ENCODE results near the gene HSBP1L1. TPM values are rescaled to one million over a fixed set of nuclear protein-coding genes. Genes with fewer than 3 reads are reported as not detected.
A peak's percentile ranks its signal among the peaks of the same experiment; 100 is the strongest.
"Not testable (repeated sequence)": the region's sequence is repeated elsewhere in the genome, so short reads cannot be mapped to it uniquely, and the experiment has no call there.

HSBP1L1 gene
- total RNA-seq, 1 experiment from 2014 or later = not detected

- H4K20me1 ChIP-seq (ENCODE audit: control insufficient read depth, insufficient read depth, insufficient read length); H4K5ac ChIP-seq (ENCODE audit: insufficient read length, low read depth, low read length); H2BK15ac ChIP-seq (ENCODE audit: low read depth, low read length); H3K23me2 ChIP-seq (ENCODE audit: insufficient read length, low read depth, low read length, poor library complexity, severe bottlenecking); H3K9me3 Mint-ChIP-seq; H2BK12ac ChIP-seq (ENCODE audit: insufficient read length, low read depth, low read length); H4K91ac ChIP-seq (ENCODE audit: insufficient read length, low read depth, low read length); H2AK5ac ChIP-seq (ENCODE audit: insufficient read length, low read length); H4K8ac ChIP-seq (replicated peaks; ENCODE audit: insufficient read length, low read depth, low read length); H2BK20ac ChIP-seq (ENCODE audit: low read depth, low read length, poor library complexity, severe bottlenecking); H3K4ac ChIP-seq (ENCODE audit: low read depth, low read length); H3K23ac ChIP-seq (ENCODE audit: insufficient read length, low read depth, low read length); H2AFZ ChIP-seq (ENCODE audit: low read length); H3K36me3 Mint-ChIP-seq (ENCODE audit: insufficient read depth in 1 of 3, low read depth in 3 of 3); H3K9ac ChIP-seq (ENCODE audit: extremely low read depth, insufficient read length, low read length); H2BK5ac ChIP-seq (ENCODE audit: insufficient read length, low read length); H3T11ph ChIP-seq (ENCODE audit: low read length); H3K14ac ChIP-seq (ENCODE audit: insufficient read depth, low read length); H3K4me1 ChIP-seq (ENCODE audit: insufficient read depth, low read length); H3K27ac ChIP-seq (ENCODE audit: insufficient read length, low read depth, low read length); H3K79me2 ChIP-seq (ENCODE audit: insufficient read depth, low read length); H3K9me3 ChIP-seq (ENCODE audit: control insufficient read depth, low read depth, low read length); H3K56ac ChIP-seq (ENCODE audit: insufficient read length, low read depth, low read length); H2BK120ac ChIP-seq (ENCODE audit: low read depth, low read length, poor library complexity, severe bottlenecking); H3K79me1 ChIP-seq (ENCODE audit: insufficient read depth, low read depth, low read length, poor library complexity, severe bottlenecking); H3K18ac ChIP-seq (ENCODE audit: insufficient read length, low read depth, low read length): not testable (repeated sequence)
- TF ChIP-seq, protein P1, sequence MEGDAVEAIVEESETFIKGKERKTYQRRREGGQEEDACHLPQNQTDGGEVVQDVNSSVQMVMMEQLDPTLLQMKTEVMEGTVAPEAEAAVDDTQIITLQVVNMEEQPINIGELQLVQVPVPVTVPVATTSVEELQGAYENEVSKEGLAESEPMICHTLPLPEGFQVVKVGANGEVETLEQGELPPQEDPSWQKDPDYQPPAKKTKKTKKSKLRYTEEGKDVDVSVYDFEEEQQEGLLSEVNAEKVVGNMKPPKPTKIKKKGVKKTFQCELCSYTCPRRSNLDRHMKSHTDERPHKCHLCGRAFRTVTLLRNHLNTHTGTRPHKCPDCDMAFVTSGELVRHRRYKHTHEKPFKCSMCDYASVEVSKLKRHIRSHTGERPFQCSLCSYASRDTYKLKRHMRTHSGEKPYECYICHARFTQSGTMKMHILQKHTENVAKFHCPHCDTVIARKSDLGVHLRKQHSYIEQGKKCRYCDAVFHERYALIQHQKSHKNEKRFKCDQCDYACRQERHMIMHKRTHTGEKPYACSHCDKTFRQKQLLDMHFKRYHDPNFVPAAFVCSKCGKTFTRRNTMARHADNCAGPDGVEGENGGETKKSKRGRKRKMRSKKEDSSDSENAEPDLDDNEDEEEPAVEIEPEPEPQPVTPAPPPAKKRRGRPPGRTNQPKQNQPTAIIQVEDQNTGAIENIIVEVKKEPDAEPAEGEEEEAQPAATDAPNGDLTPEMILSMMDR (conservative IDR thresholded peaks at IDR 0.05) = 0 out of 3 replicates have a peak, but pooled peaks have one; percentile 11
- Mint-ChIP-seq H3K27ac (peak overlapping the region in 1 of 3 experiments; percentile 92; a peak in 2 of 7 replicates), H3K27me3 (ENCODE audit: low read depth) (peaks cover 94% of the 10 kb centered on the region), H3K4me3 (peak overlapping the region; percentile 39 to 63; a peak in 4 of 5 replicates), H3K4me1 (peaks cover 35 to 37% of the 10 kb centered on the region in 2 experiments)
- H3K27me3 ChIP-seq (ENCODE audit: insufficient read depth, low read length) = peaks cover 33% of the 10 kb centered on the region
- DNase-seq = peak; percentile 64
- H3K4me2 ChIP-seq (ENCODE audit: insufficient read depth, insufficient read length, low read length) = peak overlapping the region; percentile 24
- no CpG with 5 or more reads among the region's 12 CpGs for WGBS (ENCODE audit: extremely low coverage, insufficient read length, low lambda C conversion rate)
These were observed 4.2 kb upstream of the HSBP1L1 start for GRCh38 chr18:79960161-79960801.
